H1 (cell line): ENCODE data around the gene MAST2. TPM values are rescaled to one million over a fixed set of nuclear protein-coding genes. Genes with fewer than 3 reads are reported as not detected.

Source experiments
- SIN3A ChIP-seq, 2 experiments: IDR thresholded peaks in 1 of 2; conservative IDR thresholded peaks in 1 of 2; 2 replicates each; pipeline ENCODE4 v1.6.1; 2011 to 2012; ENCODE audit warnings: low read length in 2 of 2, improper control_type of control experiment in 1 of 2, low read depth in 1 of 2, mild to moderate bottlenecking in 1 of 2
- polyA plus RNA-seq, 7 experiments: library from polyadenylated mRNA; depleted of rRNA in 3 of 7; stranded (reverse) in 5 of 7; unstranded in 2 of 7; fragments of >200 nt in 5 of 7; fragments of 200-250 nt in 2 of 7; gene quantifications; 1 replicate in 5 of 7; 2 replicates in 1 of 7; 4 replicates in 1 of 7; pipeline versions ENCODE4 v1.2.1 to v1.2.3, GENCODE V29; 2011 to 2013; ENCODE audit warnings: missing spikeins in 2 of 7, mixed read lengths in 2 of 7
- total RNA-seq: library from RNA; stranded (reverse); fragmentation: NEBNext Ultra II Directional; extraction: Animal tissue kit (Norgen Biotek cat#: 25700); gene quantifications from 2 replicates; pipeline ENCODE4 v1.2.1, GENCODE V29; 2021

Gene MAST2
- total and polyA plus RNA-seq, 2 of the 8 experiments (the other 6 are each of a cell fraction or from before 2014, with no cell fraction given) = 20.5 to 35.4 TPM

DNA sequence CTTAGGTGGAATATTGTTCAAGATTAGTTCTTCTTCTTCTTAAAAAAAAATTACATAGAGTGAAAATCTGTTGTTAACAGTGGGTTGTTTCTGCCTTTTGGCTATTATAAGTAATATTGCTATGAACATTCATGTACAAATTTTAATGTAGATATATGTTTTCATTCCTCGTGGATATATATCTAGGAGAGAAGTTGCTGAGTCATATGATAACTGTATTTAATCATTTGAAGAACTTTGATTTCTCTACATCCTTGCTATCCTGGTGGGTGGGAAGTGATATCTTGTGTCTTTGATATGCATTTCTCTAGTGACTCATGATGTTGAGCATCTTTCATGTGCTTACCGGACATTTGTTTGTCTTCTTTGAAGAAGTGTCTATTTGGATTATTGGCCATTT is 29.9 kb downstream of the MAST2 start (continued):
- no peak for TF ChIP-seq SIN3A (conservative IDR thresholded peaks at IDR 0.05 in 1 of 2, IDR thresholded peaks at IDR 0.05 in 1 of 2; ENCODE audit: low read depth in 1 of 2, low read length in 2 of 2)
